Measurements from ENCODE around the gene ADGRG3. TPM values are rescaled to one million over a fixed set of nuclear protein-coding genes. Genes with fewer than 3 reads are reported as not detected.

Gene ADGRG3
- total RNA-seq, 4 donors from 2014 or later: 1.0 to 3.2 (median 2.5) TPM; not detected in 1

GRCh38 chr16:57695680-57696069 lies 27.6 kb downstream of the ADGRG3 start:
- TF ChIP-seq CTCF (IDR thresholded peaks at IDR 0.05) (no peak), POLR2A (IDR thresholded peaks at IDR 0.05) (no peak)
- intact Hi-C loops (cut with DNase I; ENCODE audit: low total_unique reads): no loop called here
- no peak for DNase-seq

GRCh38 chr16:57696240-57696639 lies 28.1 kb downstream of the ADGRG3 start:
- TF ChIP-seq POLR2A (IDR thresholded peaks at IDR 0.05) (no peak), CTCF (IDR thresholded peaks at IDR 0.05) (no peak)
- DNase-seq: no peak

More at GRCh38 chr16:57695680-57696069, 27.6 kb downstream of the ADGRG3 start:
- no peak overlapping the region for H3K4me3 ChIP-seq
- no peaks in the 10 kb centered on the region for H3K9me3 ChIP-seq
- no peaks in the 10 kb centered on the region for H3K4me1 ChIP-seq
- H3K36me3 ChIP-seq: no peaks in the 10 kb centered on the region
- no peaks in the 10 kb centered on the region for H3K27me3 ChIP-seq
- H3K27ac ChIP-seq: no peak overlapping the region

DNA sequence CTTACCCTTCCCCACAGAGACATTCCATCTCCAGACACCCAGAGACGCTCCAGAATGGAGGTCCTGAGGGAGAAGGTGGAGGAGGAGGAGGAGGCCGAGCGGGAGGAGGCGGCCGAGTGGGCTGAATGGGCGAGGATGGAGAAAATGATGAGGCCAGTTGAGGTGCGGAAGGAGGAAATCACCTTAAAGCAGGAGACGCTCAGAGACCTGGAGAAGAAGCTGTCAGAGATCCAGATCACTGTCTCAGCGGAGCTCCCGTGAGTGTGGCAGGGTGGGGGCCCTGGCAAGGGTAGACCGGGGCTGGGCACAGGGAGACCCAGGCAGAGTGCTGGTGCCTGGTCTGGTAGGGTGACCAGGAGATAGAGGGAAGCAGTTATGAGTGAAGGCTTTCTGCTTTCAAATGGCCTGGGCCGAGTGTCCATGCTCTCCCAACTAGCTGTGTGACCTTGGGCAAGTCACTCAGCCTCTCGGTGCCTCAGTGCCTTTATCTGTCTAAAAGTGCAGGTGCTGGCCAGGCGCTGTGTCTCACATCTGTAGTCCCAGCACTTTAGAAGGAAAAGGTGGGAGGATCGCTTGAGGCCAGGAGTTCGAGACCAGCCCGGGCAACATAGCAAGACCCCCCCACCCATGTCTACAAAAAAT lies 29.9 kb downstream of the ADGRG3 start:
- DNase-seq: no peak
- TF ChIP-seq POLR2A (IDR thresholded peaks at IDR 0.05) (no peak), CTCF (IDR thresholded peaks at IDR 0.05) (no peak)
- no peaks in the 10 kb centered on the region for H3K27me3 ChIP-seq

More at GRCh38 chr16:57696240-57696639, 28.1 kb downstream of the ADGRG3 start:
- no peaks in the 10 kb centered on the region for H3K27me3 ChIP-seq
- H3K27ac ChIP-seq: no peak overlapping the region
- intact Hi-C loops (cut with DNase I; ENCODE audit: low total_unique reads): no loop called here
- H3K4me3 ChIP-seq: no peak overlapping the region
- H3K4me1 ChIP-seq: no peaks in the 10 kb centered on the region
- no peaks in the 10 kb centered on the region for H3K36me3 ChIP-seq
- H3K9me3 ChIP-seq: no peaks in the 10 kb centered on the region

GRCh38 chr16:57698812-57699405 lies 30.8 kb downstream of the ADGRG3 start:
- Histone ChIP-seq H3K27ac (no peak overlapping the region), H3K4me1 (no peaks in the 10 kb centered on the region), H3K27me3 (no peaks in the 10 kb centered on the region), H3K36me3 (no peaks in the 10 kb centered on the region), H3K9me3 (no peaks in the 10 kb centered on the region), H3K4me3 (no peak overlapping the region)
- TF ChIP-seq POLR2A (IDR thresholded peaks at IDR 0.05) (no peak), CTCF (IDR thresholded peaks at IDR 0.05) (no peak)
- DNase-seq: no peak
- intact Hi-C loops (cut with DNase I; ENCODE audit: low total_unique reads): no loop called here

More for the DNA sequence above, 29.9 kb downstream of the ADGRG3 start:
- Histone ChIP-seq H3K36me3 (no peaks in the 10 kb centered on the region), H3K9me3 (no peaks in the 10 kb centered on the region), H3K4me3 (no peak overlapping the region), H3K4me1 (no peaks in the 10 kb centered on the region), H3K27ac (no peak overlapping the region)
- intact Hi-C loops (cut with DNase I; ENCODE audit: low total_unique reads): no loop called here

DNA sequence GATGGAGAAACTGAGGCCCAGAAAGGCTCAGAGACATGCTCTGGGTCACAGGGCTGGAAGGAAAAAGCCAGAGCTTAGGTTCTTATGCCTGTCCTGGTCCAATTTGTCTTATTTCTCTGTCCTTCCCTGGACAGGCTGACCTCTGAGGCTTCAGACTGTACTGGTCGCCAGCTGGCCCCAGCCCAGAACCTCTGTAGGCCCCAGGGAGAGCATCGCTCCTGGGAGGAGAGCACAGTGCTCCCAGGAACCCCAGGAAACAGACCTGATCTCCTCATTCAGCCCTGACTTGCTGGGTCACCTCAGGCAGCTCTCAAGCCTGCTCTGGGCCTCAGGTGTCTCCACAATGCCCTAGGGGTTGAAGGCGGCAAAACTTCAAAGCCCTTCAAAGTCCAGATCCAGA lies 31.4 kb downstream of the ADGRG3 start:
- TF ChIP-seq POLR2A (IDR thresholded peaks at IDR 0.05): no peak
- no peak for TF ChIP-seq CTCF (IDR thresholded peaks at IDR 0.05)
- H3K4me3 ChIP-seq: no peak overlapping the region
- DNase-seq: no peak

More for the DNA sequence above, 31.4 kb downstream of the ADGRG3 start:
- Histone ChIP-seq H3K9me3 (no peaks in the 10 kb centered on the region), H3K36me3 (no peaks in the 10 kb centered on the region), H3K4me1 (no peaks in the 10 kb centered on the region), H3K27ac (no peak overlapping the region), H3K27me3 (no peaks in the 10 kb centered on the region)
- intact Hi-C loops (cut with DNase I; ENCODE audit: low total_unique reads): no loop called here
